Left renal pelvis (tissue), 4 donors: ENCODE results near the gene ZNF680. TPM values are rescaled to one million over a fixed set of nuclear protein-coding genes. Genes with fewer than 3 reads are reported as not detected.
A peak's percentile ranks its signal among the peaks of the same experiment; 100 is the strongest.
"Not testable (repeated sequence)": the region's sequence is repeated elsewhere in the genome, so short reads cannot be mapped to it uniquely, and the experiment has no call there.

Source experiments
- DNase-seq, 4 donors: peaks; one replicate each; pipeline ENCODE4 v3.0.0-alpha.2; 2013; ENCODE audit warnings: low read depth in 4 of 4, low spot score in 3 of 4
- polyA plus RNA-seq, 4 donors: library from polyadenylated mRNA; unstranded; fragments of 120-200 nt; gene quantifications; one replicate each; pipeline ENCODE4 v1.2.1, GENCODE V29; 2013; ENCODE audit not compliant: insufficient read length in 4 of 4

ZNF680 gene
- polyA plus RNA-seq, 4 donors, result 12.2 to 21.6 (median 16.4) TPM

- no peak for DNase-seq
Measured at GRCh38 chr7:64557601-64558322, 5.1 kb downstream of the ZNF680 start.

GRCh38 chr7:64555046-64555445 lies 7.8 kb downstream of the ZNF680 start:
- DNase-seq, result no peak

GRCh38 chr7:64554188-64554587 lies 8.7 kb downstream of the ZNF680 start:
- not testable (repeated sequence) for DNase-seq

GRCh38 chr7:64551375-64552142 lies 11.3 kb downstream of the ZNF680 start:
- DNase-seq, result no peak

GRCh38 chr7:64544010-64544409 lies 18.9 kb downstream of the ZNF680 start:
- no peak for DNase-seq

GRCh38 chr7:64541438-64542359 lies 21.2 kb downstream of the ZNF680 start:
- DNase-seq, result no peak

- no peak for DNase-seq
Measured at GRCh38 chr7:64533756-64534155, 29.1 kb downstream of the ZNF680 start.

GRCh38 chr7:64528770-64529169 lies 34.1 kb downstream of the ZNF680 start:
- DNase-seq, result no peak

- no peak for DNase-seq
Measured at GRCh38 chr7:64521409-64521984, 41.4 kb downstream of the ZNF680 start.

GRCh38 chr7:64516451-64516850 lies 46.4 kb downstream of the ZNF680 start:
- no peak for DNase-seq

- no peak for DNase-seq
Measured at GRCh38 chr7:64515781-64516180, 47.1 kb downstream of the ZNF680 start.

- DNase-seq, result no peak
Measured at GRCh38 chr7:64515330-64515729, 47.5 kb downstream of the ZNF680 start.

- no peak for DNase-seq
Measured at GRCh38 chr7:64509583-64509982, 53.3 kb downstream of the ZNF680 start.

GRCh38 chr7:64504581-64505120 lies 58.2 kb downstream of the ZNF680 start:
- DNase-seq, result no peak

- no peak for DNase-seq
Measured at GRCh38 chr7:64498270-64498669, 64.6 kb downstream of the ZNF680 start.

- DNase-seq, result peak in 1 of 4 donors; percentile 1
Measured at GRCh38 chr7:64494912-64495461, 67.9 kb downstream of the ZNF680 start.

- no peak for DNase-seq
Measured at GRCh38 chr7:64485623-64486022, 77.2 kb downstream of the ZNF680 start.
